Natural killer cell (primary cell): ENCODE measurements around the gene SDHAF4. TPM values are rescaled to one million over a fixed set of nuclear protein-coding genes. Genes with fewer than 3 reads are reported as not detected.

ENCODE experiments used
- total RNA-seq, 4 donors: library from RNA; stranded (reverse); fragments of 120-200 nt in 1 of 4; gene quantifications; one replicate each; pipeline versions ENCODE4 v1.2.3 to v1.2.4, GENCODE V29; 2013 to 2022

Gene SDHAF4
- total RNA-seq, 3 donors from 2014 or later (not counting 1 experiment from before 2014, with no cell fraction given), result 2.7 to 7.1 (median 5.4) TPM

Other genes with a start within 250 kb of the SDHAF4 start
- 1 to 10 TPM; 4.8 to 9.3 (median 5.0) TPM for gene FAM135A, start 153.4 kb upstream of the SDHAF4 start, total RNA-seq
- gene SMAP1, start 101.0 kb downstream of the SDHAF4 start, total RNA-seq, result 10 to 100 TPM; 28.6 to 35.4 (median 30.6) TPM